Inflammatory macrophage (primary cell): ENCODE results near the gene CRYGA.
A peak's percentile ranks its signal among the peaks of the same experiment; 100 is the strongest.

Experiments used
- DNase-seq, 2 donors: peaks; one replicate each; pipeline ENCODE4 v3.0.0-alpha.2; 2020 to 2022
- total RNA-seq, 18 experiments: gene quantifications; one replicate each; lab custom pipeline; 2026; ENCODE audit warnings: mixed read lengths in 6 of 18, inconsistent platforms in 2 of 18; lab: John Stamatoyannopoulos, UW

Gene CRYGA
- 0 reads per million in 18 experiments for total RNA-seq

DNA sequence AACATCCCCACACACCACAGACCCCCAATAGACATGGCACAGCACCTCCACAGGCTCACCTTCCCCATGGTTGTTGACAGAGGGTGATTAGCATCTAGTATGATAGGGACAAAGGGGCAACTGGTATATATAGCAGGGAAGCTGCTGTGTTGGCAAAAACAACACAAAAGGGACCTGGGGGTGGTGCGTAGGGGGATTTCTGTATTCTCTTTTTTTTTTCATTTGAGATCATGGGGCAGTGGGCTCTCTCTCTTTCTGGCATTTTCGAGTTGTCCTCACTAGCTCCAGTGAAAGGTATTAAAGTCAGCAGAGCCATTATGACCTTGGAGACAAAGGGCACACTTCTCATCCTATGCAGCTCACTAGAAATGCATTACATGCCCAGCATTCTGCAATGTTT, at the start of gene CRYGA:
Gene CRYGA, minus strand, starts transcription at position 101 of the 400 bp plus-strand sequence. Its CDS starts 33 bp downstream, at position 68.
- DNase-seq, result no peak

GRCh38 chr2:208210688-208211451, 47.5 kb upstream of the CRYGA start:
- DNase-seq, result no peak

DNA sequence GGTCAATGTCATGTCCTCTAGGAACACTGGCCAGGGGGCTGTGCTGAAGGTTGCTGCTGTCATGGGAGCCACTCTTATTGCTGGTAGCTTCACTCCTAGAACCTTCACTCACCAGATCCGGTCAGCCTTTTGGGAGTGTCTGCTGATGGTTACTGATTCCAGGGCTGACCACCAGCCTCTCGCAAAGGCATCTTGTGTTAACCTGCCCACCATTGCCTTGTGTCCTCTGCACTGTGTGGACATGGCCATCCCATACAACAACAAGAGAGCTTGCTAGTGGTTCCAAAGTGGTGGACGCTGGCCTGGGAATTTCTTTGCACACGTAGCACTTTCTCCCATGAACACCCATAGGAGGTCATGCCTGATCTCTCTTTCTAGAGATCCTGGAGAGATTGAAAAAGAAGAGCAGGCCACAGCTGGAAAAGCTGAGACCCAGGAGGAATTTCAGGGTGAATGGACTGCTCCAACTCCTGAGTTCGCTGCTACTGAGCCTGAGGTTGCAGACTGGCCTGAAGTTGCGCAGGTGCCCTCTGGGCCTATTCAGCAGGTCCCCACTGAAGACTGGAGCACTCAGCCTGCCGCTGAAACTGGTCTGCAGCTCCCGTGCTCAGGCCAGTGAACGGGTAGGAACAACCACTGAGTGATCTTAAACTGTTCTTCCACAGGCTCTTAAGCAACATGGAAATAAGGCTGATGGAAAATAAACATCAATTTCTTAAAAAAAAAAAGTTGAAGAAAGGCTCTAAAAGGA, 45.1 kb upstream of the CRYGA start:
- DNase-seq, result no peak

- DNase-seq, result peak in 1 of 2 donors; percentile 15
Observed at GRCh38 chr2:208207769-208208168, 44.4 kb upstream of the CRYGA start.

- DNase-seq, result no peak
Observed at GRCh38 chr2:208204166-208204565, 40.8 kb upstream of the CRYGA start.

- no peak for DNase-seq
Observed at GRCh38 chr2:208195531-208195930, 32.1 kb upstream of the CRYGA start.

DNA sequence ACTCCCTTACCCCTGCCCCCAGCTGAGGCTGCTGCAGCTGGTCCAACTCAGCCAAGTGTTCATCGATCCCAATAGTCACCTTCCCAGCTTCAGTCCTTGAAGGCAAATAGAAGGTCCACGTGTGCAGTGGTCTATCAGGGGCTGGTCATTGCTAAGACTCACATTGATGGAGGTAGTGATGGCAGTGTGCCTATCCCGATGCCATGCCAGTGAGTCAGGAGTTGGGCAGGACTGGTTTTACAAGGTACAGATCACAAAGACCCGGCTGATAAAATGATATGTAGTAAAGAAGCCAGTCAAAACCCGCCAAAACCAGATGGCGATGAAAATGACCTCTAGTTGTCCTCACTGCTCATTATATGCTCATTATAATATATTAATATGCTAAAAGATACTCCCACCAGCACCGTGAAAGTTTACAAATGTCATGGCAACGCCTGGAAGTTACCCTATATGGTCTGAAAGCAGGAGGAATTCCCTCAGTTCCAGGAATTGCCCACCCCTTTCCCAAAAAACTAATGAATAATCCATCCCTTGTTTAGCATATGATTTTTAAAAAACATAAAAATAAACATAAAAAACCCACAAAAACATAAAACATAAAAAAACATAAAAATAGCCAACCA, 29.3 kb upstream of the CRYGA start:
- no peak for DNase-seq

GRCh38 chr2:208189810-208190503, 26.6 kb upstream of the CRYGA start, which contains the start of gene C2orf80:
Gene C2orf80 (minus strand): TSS chr2:208190030. CDS start chr2:208186986, 3,044 bp downstream.
- DNase-seq, result no peak

GRCh38 chr2:208189069-208189809, 25.9 kb upstream of the CRYGA start:
- no peak for DNase-seq

- no peak for DNase-seq
Observed at GRCh38 chr2:208186893-208187292, 23.5 kb upstream of the CRYGA start.

- no peak for DNase-seq
Observed at GRCh38 chr2:208186465-208186864, 23.1 kb upstream of the CRYGA start.

DNA sequence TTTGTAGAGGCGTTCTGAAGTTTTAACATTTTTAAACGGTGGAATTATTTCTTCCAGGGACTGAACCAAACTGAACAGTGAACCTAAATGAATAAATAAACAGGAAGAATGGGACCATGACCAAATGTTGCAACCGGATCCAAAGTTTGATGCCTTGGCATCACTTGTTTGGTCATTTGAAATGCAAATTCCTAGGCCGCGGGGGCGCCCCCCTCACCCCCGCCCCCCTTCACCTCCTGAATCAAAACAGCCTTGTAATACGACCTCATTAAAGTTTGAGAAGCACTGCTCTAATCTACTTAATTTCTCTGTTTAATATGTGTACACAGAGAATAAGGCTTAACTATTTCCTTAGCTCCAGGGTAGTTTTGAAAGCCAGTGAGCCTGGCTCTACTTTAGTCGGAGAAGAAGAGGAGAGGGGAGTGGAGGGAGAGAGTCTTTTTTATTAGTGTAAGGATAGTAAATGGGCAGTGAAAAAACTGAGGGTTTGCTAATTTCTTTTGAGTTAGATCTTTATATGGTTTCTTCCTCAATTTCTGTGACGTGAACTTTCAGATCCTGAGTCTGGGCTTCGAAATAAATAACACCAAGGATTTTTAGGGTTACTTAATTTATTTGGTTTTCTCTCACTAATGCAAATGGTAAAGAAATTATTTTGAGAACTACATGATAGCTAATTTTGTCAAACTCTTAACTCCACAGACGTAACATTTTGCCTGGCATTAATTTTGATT, 20.8 kb upstream of the CRYGA start:
- DNase-seq, result peak in 1 of 2 donors; percentile 19

- peak in 1 of 2 donors; percentile 29 for DNase-seq
Observed at GRCh38 chr2:208183526-208183925, 20.1 kb upstream of the CRYGA start.

DNA sequence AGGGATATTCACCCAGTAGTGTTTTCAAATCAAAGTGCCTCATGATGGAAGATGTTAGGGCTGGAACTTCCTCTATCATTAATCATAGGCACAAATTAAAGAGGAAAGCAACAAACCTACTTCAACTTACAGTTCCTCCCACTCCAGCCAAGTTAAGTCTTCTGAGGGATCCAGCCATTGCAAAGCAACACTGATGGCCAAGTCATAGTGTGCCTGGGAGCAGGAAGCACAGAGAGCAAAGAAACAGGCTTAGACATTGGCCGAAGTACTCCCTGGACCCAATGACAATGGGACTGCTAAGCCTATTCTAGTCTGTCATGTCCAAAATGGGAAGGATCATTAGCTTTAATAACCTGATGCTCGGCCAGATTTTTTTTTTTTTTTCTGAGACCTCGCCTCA, 19.4 kb upstream of the CRYGA start:
- DNase-seq, result peak in 1 of 2 donors; percentile 28

DNA sequence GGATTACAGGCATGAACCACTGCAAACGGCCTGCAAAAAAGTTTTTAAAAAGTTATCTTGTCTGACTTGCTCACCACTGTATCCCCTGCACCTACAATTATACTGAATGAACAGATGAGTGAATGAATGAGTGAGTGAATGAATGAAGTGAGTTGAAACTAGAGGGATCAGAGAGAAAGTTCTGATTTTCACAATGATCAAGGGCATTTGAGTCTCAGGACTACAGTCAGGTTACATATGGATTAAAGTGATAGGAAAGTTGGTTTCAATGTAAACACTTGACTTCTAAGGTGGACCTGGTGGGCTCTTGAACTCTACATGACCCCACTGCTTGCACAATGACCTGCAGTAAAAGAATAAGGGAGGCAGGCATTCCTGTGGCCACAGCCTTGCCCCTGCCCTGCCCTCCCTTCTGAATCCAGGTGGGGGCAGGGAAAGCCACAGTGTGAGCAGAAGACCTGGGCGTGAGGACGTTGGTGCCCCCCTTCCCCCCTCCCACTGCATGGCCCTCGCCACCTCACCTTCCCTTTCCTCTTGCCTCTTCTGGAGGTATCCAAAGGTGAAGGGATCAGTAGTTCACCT, 15.7 kb upstream of the CRYGA start:
- no peak for DNase-seq

GRCh38 chr2:208175840-208176153, 12.4 kb upstream of the CRYGA start:
- no peak for DNase-seq

DNA sequence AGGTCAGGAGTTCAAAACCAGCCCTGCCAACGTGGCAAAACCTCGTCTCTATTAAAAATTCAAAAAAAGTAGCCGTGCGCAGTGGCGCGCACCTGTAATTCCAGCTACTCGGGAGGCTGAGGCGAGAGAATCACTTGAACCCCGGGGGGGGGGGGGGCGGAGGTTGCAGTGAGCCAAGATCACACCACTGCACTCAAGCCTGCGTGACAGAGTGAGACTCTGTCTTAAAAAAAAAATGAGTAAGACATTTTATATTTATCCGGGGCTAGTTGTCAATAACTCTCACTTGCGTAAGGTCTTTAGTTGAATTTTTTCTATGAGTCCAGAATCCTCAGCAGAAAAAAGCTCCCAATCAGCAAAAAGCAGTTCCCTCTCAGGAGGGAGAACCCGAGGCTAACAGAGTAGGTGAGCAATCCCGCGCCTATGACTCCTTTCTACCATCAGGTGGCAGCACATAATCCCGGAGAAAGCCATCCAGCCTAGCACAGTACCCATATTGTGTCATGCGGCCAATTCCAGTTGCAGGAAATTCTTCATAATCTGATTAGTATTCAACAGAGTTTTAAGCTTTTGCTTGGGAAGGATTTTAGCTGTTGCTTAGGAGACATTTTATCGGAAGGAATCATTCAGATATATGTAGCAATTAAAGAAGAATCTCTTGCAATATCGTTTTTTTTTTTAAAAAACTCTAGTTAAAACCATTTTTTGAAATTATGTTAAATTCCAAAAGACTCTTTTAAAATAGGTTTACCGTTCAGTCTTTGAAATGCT, 11.9 kb upstream of the CRYGA start:
- DNase-seq, result peak; percentile 93

- DNase-seq, result no peak
Observed at GRCh38 chr2:208174144-208174543, 10.8 kb upstream of the CRYGA start.

DNA sequence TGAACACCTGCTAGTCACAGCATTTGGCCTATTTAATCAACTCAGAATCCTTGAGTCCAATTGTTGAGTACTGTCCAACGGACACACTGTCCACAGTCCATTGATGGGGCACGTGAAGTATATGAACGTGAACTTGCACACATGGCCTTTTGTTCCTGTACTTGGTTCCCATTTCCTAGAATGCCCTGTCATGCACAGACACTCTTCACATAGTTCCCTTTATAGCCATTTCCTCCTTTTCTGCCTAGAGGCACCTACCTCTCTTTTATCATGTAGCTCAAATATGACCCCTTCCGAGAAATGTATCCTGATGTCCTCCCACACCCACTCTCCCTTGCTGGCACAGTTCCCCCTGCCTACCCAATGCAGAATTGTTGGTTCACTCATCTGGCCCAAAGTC, 8.7 kb upstream of the CRYGA start:
- DNase-seq, result peak; percentile 86 to 95
